HEK293T (cell line): ENCODE data around the gene PDE5A.

ENCODE experiments used
- ARNT ChIP-seq: fragments of 450-650 bp; IDR thresholded peaks from 2 replicates; pipeline ENCODE4 v1.6.1; 2017; ENCODE audit warnings: mild to moderate bottlenecking
- ELF4 ChIP-seq: fragments of 450-650 bp; IDR thresholded peaks from 2 replicates; pipeline ENCODE4 v1.6.1; 2017; ENCODE audit warnings: antibody characterized with exemption
- FOXA1 ChIP-seq: fragments of 450-650 bp; IDR thresholded peaks from 2 replicates; pipeline ENCODE4 v1.6.1; 2016; ENCODE audit warnings: mild to moderate bottlenecking
- FOXK2 ChIP-seq: fragments of 450-650 bp; IDR thresholded peaks from 2 replicates; pipeline ENCODE4 v1.6.1; 2016; ENCODE audit warnings: mild to moderate bottlenecking
- FOXM1 ChIP-seq: fragments of 450-650 bp; IDR thresholded peaks from 2 replicates; pipeline ENCODE4 v1.6.1; 2017; ENCODE audit warnings: mild to moderate bottlenecking, borderline replicate concordance
- HDGF ChIP-seq: fragments of 450-650 bp; IDR thresholded peaks from 2 replicates; pipeline ENCODE4 v1.6.1; 2017; ENCODE audit warnings: antibody characterized with exemption, borderline replicate concordance
- LEF1 ChIP-seq: fragments of 450-650 bp; IDR thresholded peaks from 2 replicates; pipeline ENCODE4 v1.6.1; 2017; ENCODE audit warnings: mild to moderate bottlenecking, borderline replicate concordance
- SP1 ChIP-seq: fragments of 450-650 bp; IDR thresholded peaks from 2 replicates; pipeline ENCODE4 v1.6.1; 2017
- SUZ12 ChIP-seq: fragments of 450-650 bp; IDR thresholded peaks from 2 replicates; pipeline ENCODE4 v1.6.1; 2016; ENCODE audit warnings: mild to moderate bottlenecking
- TARDBP ChIP-seq: fragments of 450-650 bp; IDR thresholded peaks from 2 replicates; pipeline ENCODE4 v1.6.1; 2016
- ZNF384 ChIP-seq: fragments of 450-650 bp; IDR thresholded peaks from 2 replicates; pipeline ENCODE4 v1.6.1; 2016

DNA sequence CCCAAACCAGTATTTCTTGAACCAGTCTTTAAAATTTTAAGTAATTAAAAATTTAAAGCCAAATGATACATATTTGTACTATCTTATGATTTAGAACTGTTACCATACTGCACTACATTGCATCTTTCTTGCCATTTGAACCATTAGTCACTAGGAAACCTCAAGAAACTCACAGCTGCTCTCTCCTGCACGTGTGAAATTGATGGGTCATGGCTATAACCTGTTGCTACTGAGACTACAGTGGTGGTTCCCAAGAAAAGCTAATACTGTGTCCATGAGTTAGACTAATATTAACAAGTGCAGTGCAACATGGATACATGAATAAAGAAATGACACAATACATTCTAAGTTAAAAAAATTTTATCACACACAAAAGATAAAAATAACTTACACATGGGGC is 88.4 kb downstream of the PDE5A start:
- TF ChIP-seq LEF1: no peak
- no peak for TF ChIP-seq SP1
- TF ChIP-seq ELF4: no peak
- TF ChIP-seq TARDBP: no peak
- no peak for TF ChIP-seq ZNF384
- no peak for TF ChIP-seq HDGF
- no peak for TF ChIP-seq FOXK2
- TF ChIP-seq FOXM1: no peak
- TF ChIP-seq SUZ12: no peak
- no peak for TF ChIP-seq FOXA1
- no peak for TF ChIP-seq ARNT
